Measurements from ENCODE around the gene MRPL22.
"Not testable (repeated sequence)": the region's sequence is repeated elsewhere in the genome, so short reads cannot be mapped to it uniquely, and the experiment has no call there.

Gene MRPL22

DNA sequence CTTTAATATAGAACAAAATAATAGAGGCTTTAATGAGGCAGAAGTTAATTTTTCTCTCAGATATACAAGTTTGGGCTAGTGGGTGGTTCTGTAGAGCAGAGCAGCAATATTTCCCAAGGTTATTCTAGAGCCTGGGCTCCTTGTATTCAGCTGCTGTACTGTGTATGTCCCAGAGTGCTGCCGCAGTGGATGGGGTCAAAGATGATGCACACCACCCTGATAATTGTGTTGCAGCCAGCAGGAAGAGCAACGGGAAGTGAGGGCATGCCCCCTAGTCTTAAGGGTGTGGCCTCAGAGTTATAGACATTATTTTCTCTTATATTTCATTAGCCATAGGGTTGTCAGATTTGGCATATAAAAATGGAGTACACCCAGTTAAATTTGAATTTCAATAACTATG lies 48.8 kb downstream of the MRPL22 start:
- Mint-ChIP-seq H3K4me1 (ENCODE audit: low read depth) (no peaks in the 10 kb centered on the region), H3K9me3 (no peaks in the 10 kb centered on the region), H3K36me3 (ENCODE audit: low read depth) (no peaks in the 10 kb centered on the region), H3K27me3 (ENCODE audit: low read depth) (peaks cover 10% of the 10 kb centered on the region), H3K27ac (no peak overlapping the region), H3K4me3 (no peak overlapping the region)
- no peak for DNase-seq (ENCODE audit: low spot score)

DNA sequence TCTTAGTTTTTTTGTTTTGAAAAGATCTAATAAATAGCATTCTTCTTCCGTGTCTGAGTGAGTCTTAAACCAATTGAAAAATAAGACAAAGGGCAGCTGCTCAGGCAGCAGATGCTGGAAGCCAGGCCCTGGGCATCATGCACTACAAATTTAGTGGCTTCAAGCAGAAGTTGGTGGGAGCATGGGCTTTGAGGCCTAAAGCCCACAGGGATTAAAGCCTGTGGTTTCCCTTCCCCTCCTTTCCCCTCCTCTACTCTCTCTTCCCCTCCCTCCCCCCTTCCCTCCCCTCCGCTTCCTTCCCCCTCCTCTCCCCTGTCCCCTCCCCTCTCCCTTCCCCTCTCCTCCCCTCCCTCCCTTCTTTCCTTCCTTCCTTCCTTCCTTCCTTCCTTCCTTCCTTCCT lies 52.6 kb downstream of the MRPL22 start:
- Mint-ChIP-seq H3K27me3 (ENCODE audit: low read depth) (peaks cover 15% of the 10 kb centered on the region), H3K36me3 (ENCODE audit: low read depth) (no peaks in the 10 kb centered on the region), H3K4me3 (no peak overlapping the region), H3K4me1 (ENCODE audit: low read depth) (no peaks in the 10 kb centered on the region), H3K27ac (no peak overlapping the region), H3K9me3 (no peaks in the 10 kb centered on the region)
- no peak for DNase-seq (ENCODE audit: low spot score)

DNA sequence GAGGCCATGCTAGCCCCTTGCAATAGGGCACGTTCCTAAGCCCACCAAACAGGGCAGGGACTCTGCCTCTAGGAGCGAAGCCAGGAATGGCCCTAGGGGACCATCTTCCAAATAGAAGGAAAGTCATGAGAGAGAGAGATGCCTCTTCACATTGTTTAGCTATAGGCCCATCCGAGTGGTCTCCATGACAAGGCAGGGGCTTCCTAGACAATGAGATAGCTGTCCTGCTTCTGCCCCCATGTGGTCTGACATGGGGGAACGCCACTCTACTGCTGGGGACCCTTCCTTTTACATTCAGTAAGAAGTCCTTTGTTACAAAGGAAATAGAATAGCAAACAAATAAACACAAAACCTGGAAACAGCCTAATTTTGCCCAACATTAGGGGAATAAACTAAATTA lies 54.8 kb downstream of the MRPL22 start:
- Mint-ChIP-seq H3K36me3 (ENCODE audit: low read depth) (no peaks in the 10 kb centered on the region), H3K4me3 (no peak overlapping the region), H3K27me3 (ENCODE audit: low read depth) (peaks cover 22% of the 10 kb centered on the region), H3K4me1 (ENCODE audit: low read depth) (peaks cover 4% of the 10 kb centered on the region), H3K9me3 (no peaks in the 10 kb centered on the region), H3K27ac (no peak overlapping the region)
- no peak for DNase-seq (ENCODE audit: low spot score)

DNA sequence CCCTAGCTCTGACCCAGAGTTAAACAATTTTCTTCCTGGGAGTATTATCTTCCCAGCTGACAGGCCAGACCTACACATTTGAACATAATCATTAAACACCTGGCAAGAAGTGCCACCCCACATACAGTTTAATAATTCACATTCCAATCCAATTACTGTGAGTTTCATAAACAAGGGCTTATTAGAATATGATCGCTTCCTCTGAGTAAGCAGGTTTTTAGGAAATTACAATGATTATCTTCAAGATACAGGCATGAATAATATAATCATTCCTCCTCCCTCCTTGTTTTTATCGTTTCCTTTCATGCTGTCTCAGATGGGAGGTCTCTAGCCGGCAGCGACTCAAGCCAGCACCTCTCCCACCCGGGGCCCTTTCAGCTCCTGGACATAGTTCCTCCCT lies 56.9 kb downstream of the MRPL22 start:
- Mint-ChIP-seq H3K27ac (no peak overlapping the region), H3K9me3 (no peaks in the 10 kb centered on the region)
- DNase-seq (ENCODE audit: low spot score), result no peak

DNA sequence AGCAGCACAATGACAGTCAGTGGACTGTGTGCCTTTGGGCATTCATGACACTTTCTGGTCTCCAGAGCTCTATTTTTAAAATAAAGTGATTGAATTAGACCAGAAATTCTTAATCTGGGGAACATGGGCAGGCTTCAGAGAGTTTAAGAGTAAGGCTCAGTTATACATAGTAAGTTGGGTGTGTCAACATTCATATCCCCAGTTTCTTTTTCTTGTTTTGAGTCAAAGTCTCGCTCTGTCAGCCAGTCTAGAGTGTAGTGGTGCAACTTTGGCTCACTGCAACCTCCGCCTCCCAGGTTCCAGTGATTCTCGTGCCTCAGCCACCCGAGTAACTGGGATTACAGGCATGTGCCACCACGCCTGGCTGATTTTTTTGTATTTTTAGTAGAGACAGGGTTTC lies 59.0 kb downstream of the MRPL22 start:
- no peaks in the 10 kb centered on the region for H3K36me3 Mint-ChIP-seq (ENCODE audit: low read depth)
- no peak for DNase-seq (ENCODE audit: low spot score)
- peaks cover 22% of the 10 kb centered on the region for H3K27me3 Mint-ChIP-seq (ENCODE audit: low read depth)
- H3K4me1 Mint-ChIP-seq (ENCODE audit: low read depth), result peaks cover 4% of the 10 kb centered on the region
- H3K9me3 Mint-ChIP-seq, result no peaks in the 10 kb centered on the region
- H3K27ac Mint-ChIP-seq, result no peak overlapping the region
- H3K4me3 Mint-ChIP-seq, result no peak overlapping the region

More for the DNA sequence above, 56.9 kb downstream of the MRPL22 start:
- H3K4me3 Mint-ChIP-seq, result no peak overlapping the region
- H3K36me3 Mint-ChIP-seq (ENCODE audit: low read depth), result no peaks in the 10 kb centered on the region
- peaks cover 4% of the 10 kb centered on the region for H3K4me1 Mint-ChIP-seq (ENCODE audit: low read depth)
- peaks cover 22% of the 10 kb centered on the region for H3K27me3 Mint-ChIP-seq (ENCODE audit: low read depth)

DNA sequence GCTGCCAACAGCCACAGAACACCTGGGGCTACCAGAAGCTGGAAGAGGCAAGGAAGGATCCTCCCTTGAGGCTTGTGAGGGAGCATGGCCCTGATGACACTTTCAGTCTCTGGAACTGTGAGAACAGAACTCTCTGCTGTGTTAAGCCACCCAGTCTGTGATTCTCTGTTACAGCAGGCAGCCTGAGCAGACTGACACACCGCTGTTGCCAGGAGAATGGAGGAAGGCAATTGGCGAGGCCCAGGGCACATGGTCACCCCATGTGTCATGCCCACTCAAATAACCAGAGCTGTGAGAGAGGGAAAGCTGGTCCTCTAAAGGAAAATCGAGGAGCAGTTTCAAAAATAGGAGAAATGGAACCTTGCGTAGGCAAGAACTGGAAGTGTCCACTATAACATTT lies 60.6 kb downstream of the MRPL22 start:
- H3K27me3 Mint-ChIP-seq (ENCODE audit: low read depth), result peaks cover 22% of the 10 kb centered on the region
- H3K36me3 Mint-ChIP-seq (ENCODE audit: low read depth), result no peaks in the 10 kb centered on the region
- DNase-seq (ENCODE audit: low spot score), result no peak
- H3K9me3 Mint-ChIP-seq, result no peaks in the 10 kb centered on the region
- peaks cover 4% of the 10 kb centered on the region for H3K4me1 Mint-ChIP-seq (ENCODE audit: low read depth)
- no peak overlapping the region for H3K4me3 Mint-ChIP-seq
- H3K27ac Mint-ChIP-seq, result no peak overlapping the region

DNA sequence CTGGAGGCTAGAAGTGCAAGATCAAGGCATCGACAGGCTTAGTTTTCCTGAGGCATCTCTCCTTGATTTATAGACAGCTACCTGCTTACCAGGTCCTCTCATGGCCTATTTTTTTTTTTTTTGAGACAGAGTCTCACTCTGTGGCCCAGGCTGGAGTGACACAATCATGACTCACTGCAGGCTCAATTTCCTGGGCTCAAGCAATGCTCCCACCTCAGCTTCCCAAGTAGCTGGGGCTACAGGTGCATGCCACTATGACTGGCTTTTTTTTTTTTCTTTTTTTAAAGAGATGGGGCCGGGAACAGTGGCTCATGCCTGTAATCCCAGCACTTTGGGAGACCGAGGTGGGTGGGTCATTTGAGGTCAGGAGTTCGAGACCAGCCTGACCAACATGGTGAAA lies 61.8 kb downstream of the MRPL22 start:
- not testable (repeated sequence) for DNase-seq (ENCODE audit: low spot score); H3K27ac Mint-ChIP-seq; H3K4me3 Mint-ChIP-seq; H3K36me3 Mint-ChIP-seq (ENCODE audit: low read depth); H3K4me1 Mint-ChIP-seq (ENCODE audit: low read depth); H3K9me3 Mint-ChIP-seq
- peaks cover 17% of the 10 kb centered on the region for H3K27me3 Mint-ChIP-seq (ENCODE audit: low read depth)

DNA sequence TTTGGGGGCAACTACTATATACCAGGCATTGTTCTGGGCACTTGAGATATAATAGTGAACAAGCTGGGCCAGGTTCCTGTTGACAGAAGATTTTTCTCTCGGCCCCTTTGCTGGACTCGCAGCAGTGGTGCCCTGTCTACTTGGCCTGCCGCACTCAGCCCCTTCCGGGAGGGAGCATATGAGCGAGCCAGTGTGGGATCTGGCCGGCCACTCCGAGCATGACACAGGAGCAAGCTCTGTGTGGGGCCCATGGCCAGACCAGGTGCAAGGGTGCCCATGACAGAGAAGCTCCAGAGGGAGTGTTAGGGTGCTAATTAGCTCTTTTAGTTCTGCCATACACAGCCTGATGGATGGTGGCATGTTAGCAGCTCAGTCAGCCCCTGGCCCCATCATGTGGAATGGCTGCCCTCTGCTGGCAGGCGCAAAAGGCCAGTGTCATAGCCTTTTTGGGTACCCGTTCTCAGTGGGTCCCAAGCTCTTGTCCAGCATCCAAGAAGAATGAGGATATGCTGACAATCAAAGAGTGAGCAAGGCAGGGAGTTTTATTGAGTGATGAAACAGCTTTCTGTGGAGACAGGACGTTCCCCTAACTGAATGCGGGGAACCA lies 63.4 kb downstream of the MRPL22 start:
- DNase-seq (ENCODE audit: low spot score), result no peak
- no peak overlapping the region for H3K4me3 Mint-ChIP-seq
- peaks cover 9% of the 10 kb centered on the region for H3K27me3 Mint-ChIP-seq (ENCODE audit: low read depth)
- H3K4me1 Mint-ChIP-seq (ENCODE audit: low read depth), result peaks cover 4% of the 10 kb centered on the region
- H3K9me3 Mint-ChIP-seq, result no peaks in the 10 kb centered on the region
- H3K27ac Mint-ChIP-seq, result no peak overlapping the region
- H3K36me3 Mint-ChIP-seq (ENCODE audit: low read depth), result no peaks in the 10 kb centered on the region

DNA sequence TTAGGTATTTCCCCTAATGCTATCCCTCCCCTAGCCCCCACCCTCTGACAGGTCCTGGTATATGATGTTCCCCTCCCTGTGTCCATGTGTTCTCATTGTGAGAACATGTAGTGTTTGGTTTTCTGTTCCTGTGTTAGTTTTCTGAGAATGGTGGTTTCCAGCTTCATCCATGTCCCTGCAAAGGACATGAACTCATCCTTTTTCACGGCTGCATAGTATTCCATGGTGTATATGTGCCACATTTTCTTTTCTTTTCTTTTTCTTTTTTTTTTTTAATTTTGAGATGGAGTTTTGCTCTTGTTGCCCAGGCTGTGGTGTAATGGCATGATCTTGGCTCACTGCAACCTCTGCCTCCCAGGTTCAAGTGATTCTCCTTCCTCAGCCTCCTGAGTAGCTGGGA lies 65.4 kb downstream of the MRPL22 start:
- not testable (repeated sequence) for H3K36me3 Mint-ChIP-seq (ENCODE audit: low read depth)

DNA sequence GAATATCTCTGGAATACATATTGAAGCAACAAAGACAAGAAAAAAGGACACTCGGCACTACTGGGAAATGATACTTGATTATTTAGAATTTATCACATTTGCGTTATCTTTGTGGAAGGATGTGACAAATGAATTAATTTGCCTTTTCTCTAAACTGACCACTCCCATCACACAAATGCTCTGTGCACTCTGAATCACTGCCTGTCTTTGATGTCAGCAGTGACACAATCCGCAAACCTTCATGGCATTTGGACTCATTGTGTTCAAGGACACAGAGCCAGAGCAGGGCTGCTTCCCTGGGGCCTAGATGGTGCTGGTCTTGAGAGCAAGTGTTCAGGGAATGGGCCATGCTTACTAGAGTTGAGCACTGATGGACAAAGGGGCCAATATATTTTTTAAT lies 67.8 kb downstream of the MRPL22 start:
- Mint-ChIP-seq H3K9me3 (no peaks in the 10 kb centered on the region), H3K4me3 (no peak overlapping the region), H3K27me3 (ENCODE audit: low read depth) (peaks cover 13% of the 10 kb centered on the region), H3K36me3 (ENCODE audit: low read depth) (no peaks in the 10 kb centered on the region), H3K27ac (no peak overlapping the region), H3K4me1 (ENCODE audit: low read depth) (no peaks in the 10 kb centered on the region)
- DNase-seq (ENCODE audit: low spot score), result no peak

More for the DNA sequence above, 65.4 kb downstream of the MRPL22 start:
- not testable (repeated sequence) for H3K27ac Mint-ChIP-seq; H3K27me3 Mint-ChIP-seq (ENCODE audit: low read depth); H3K9me3 Mint-ChIP-seq; H3K4me1 Mint-ChIP-seq (ENCODE audit: low read depth); DNase-seq (ENCODE audit: low spot score); H3K4me3 Mint-ChIP-seq

DNA sequence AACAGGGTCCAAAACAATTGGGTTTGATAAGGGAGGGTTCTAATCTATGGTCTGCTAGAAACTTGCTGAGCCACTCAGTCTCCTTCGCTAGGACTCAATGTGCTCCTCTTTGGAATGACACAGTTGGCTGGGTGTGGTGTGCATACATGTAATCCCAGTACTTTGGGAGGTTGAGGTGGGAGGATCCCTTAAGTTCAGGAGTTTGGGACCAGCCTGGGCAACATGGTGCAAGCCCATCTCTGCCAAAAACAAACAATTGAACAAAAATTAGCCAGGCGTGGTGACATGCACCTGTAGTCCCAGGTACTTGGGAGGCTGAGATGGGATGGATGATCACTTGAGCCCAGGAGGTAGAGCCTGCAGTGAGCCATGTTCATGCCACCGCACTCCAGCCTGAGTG lies 70.0 kb downstream of the MRPL22 start:
- DNase-seq (ENCODE audit: low spot score), result no peak
- Mint-ChIP-seq H3K27ac (no peak overlapping the region), H3K9me3 (no peaks in the 10 kb centered on the region), H3K4me1 (ENCODE audit: low read depth) (peaks cover 9% of the 10 kb centered on the region), H3K27me3 (ENCODE audit: low read depth) (peaks cover 12% of the 10 kb centered on the region), H3K4me3 (no peak overlapping the region), H3K36me3 (ENCODE audit: low read depth) (no peaks in the 10 kb centered on the region)

DNA sequence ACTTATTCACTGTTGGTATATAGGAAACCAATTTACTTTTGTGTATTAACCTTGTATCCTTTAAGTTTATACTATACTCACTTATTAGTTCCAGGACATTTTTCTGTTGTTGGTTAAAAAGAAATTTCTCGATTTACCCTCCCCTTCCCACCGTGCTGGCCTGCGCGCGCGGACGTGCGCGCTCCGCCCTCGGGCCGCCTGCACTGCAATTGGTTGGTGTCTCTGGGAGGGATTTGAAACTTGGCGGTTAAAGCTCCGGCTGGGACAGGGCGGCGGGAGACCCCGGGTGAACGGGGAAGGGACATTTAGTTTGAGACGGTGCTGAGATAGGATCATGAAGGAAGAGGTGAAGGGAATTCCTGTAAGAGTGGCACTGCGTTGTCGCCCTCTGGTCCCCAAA lies 72.7 kb downstream of the MRPL22 start, which contains the start of gene KIF4B:
TSS of gene KIF4B (plus strand) at position 230 of the 400 bp plus-strand sequence. CDS start at position 335, 105 bp downstream.
- H3K4me3 Mint-ChIP-seq, result no peak within 1 kb of the TSS
- H3K27me3 Mint-ChIP-seq (ENCODE audit: low read depth), result peaks cover 9% of the 10 kb centered on the region
- DNase-seq (ENCODE audit: low spot score), result no peak
- H3K4me1 Mint-ChIP-seq (ENCODE audit: low read depth), result peaks cover 9% of the 10 kb centered on the region
- no peaks in the 10 kb centered on the region for H3K9me3 Mint-ChIP-seq
- no peak within 1 kb of the TSS for H3K27ac Mint-ChIP-seq
- H3K36me3 Mint-ChIP-seq (ENCODE audit: low read depth), result no peaks in the 10 kb centered on the region

DNA sequence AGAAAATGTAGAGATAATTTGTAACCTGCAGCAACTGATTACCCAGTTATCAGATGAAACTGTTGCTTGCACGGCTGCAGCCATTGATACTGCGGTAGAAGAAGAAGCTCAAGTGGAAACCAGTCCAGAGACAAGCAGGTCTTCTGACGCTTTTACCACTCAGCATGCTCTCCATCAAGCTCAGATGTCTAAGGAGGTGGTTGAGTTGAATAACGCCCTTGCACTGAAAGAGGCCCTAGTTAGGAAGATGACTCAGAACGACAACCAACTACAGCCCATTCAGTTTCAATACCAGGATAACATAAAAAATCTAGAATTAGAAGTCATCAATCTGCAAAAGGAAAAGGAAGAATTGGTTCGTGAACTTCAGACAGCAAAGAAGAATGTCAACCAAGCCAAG lies 74.4 kb downstream of the MRPL22 start:
- DNase-seq (ENCODE audit: low spot score), result no peak
- no peaks in the 10 kb centered on the region for H3K9me3 Mint-ChIP-seq
- H3K4me3 Mint-ChIP-seq, result no peak overlapping the region
- H3K27me3 Mint-ChIP-seq (ENCODE audit: low read depth), result peaks cover 9% of the 10 kb centered on the region
- no peaks in the 10 kb centered on the region for H3K36me3 Mint-ChIP-seq (ENCODE audit: low read depth)
- peaks cover 9% of the 10 kb centered on the region for H3K4me1 Mint-ChIP-seq (ENCODE audit: low read depth)
- no peak overlapping the region for H3K27ac Mint-ChIP-seq

DNA sequence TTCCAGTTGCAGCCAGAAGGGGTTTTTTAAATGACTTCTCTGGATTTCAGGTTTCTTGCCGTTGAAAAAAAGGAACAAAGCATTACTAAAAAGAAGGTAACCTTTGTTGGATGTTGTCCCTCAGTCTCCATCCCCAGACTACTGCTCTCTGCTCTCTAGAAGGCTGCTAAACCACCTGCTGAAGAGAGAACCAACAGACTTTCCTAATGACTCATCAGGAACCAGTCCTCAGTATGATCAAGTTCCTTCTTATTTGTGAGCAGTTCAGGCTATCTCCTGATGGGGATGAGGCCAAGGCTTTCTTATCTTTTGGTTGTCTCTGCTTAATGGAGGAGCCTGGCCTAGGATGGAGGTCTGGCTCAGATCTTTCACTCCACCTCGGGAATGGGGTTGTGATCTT lies 76.7 kb downstream of the MRPL22 start:
- no peaks in the 10 kb centered on the region for H3K36me3 Mint-ChIP-seq (ENCODE audit: low read depth)
- H3K27me3 Mint-ChIP-seq (ENCODE audit: low read depth), result peaks cover 6% of the 10 kb centered on the region
- H3K9me3 Mint-ChIP-seq, result no peaks in the 10 kb centered on the region
- H3K27ac Mint-ChIP-seq, result no peak overlapping the region
- peaks cover 9% of the 10 kb centered on the region for H3K4me1 Mint-ChIP-seq (ENCODE audit: low read depth)
- no peak for DNase-seq (ENCODE audit: low spot score)
- no peak overlapping the region for H3K4me3 Mint-ChIP-seq

Data from T-helper 2 cell treated with Interferon-gamma antibody and Interleukin-4, amounts not matched to agents 5 μg/mL and 100 μg/mL, for 36 hours (primary cell).